DLD1 (cell line): ENCODE measurements around the gene MID1IP1.

Source experiments
- in situ Hi-C: cut with HindIII; loops from 2 replicates; pipeline ENCODE4 v1.10.0; 2017; ENCODE audit warnings: low sequenced_read_pairs

The MID1IP1 gene, protein sequence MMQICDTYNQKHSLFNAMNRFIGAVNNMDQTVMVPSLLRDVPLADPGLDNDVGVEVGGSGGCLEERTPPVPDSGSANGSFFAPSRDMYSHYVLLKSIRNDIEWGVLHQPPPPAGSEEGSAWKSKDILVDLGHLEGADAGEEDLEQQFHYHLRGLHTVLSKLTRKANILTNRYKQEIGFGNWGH

DNA sequence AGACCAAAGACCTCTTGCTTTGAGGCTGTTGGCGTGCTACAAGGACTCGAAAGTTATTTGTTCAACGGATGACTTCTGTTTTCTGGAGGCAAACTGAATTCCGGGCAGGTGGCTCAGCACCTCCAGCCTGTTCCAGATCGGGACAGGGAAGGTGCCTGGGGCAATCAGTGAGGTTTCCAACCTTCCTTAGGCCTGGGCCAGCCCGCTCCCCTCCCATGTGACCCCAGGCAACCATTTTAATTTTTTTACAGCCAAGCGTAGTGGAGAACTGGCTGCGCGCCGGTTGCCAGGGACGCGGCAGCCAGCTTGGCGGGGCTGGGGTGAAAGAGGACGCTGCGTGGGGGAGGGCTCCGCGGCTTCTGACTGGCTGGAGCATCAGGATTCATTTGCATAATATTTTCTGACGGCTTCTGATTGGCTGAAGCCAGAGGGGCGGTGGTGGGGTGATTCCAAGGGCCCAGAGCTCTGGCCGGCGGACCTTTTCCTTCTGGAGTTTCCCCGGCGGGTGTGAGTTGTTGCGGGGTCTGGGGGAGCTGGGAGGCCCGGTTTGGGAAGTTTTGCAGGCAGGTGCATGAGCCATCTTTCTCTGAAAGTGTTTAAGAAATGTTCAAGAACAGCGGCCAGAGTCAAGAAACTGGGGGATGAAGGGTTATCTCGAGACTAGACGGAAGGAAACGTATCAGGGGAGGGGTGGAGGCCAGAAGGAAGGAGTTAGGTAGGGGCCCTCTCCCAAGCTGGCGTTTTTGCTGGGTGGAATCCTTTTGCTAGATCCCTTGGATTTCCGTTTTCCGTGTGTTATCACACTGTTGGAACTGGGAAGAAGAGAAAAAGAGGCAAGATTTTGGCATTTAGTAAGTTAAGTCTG, at the start of gene MID1IP1:
Gene MID1IP1, plus strand, starts transcription at position 479 of the 865 bp plus-strand sequence. CDS start 3,488 bp downstream, outside the sequence.
- in situ Hi-C loops, result no loop called here

DNA sequence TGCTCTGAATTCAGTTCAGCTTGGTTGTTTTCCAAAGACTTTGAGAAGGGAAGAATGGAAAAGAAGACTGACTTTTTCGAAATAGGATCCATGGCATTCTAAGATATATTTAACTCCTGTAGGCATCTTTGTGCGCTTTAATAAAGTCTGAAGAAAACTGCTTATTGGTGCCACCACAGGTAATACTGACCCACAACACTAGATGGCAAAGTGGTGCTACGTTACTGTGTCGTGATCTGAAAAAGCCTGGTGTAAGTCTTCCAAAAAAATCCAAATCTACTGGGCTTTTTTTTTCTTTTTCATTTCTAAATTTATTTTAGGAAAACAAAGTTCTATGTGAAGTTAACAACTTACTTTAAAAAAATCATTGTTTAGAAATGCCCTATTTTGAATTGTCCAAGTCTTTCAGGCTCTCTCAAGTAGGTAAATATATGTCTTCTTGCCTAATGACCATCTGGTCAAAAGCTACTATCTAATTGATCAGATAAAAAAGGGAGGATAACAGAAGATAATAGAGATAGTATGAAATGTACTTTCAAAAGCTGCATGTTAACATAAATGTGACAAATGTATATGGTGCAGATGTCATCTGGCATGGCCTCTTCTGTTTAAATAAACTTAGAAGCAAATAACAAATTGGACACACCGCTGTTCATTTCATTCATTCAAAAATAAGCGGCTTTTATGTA, 47.0 kb upstream of the MID1IP1 start:
- in situ Hi-C loops, result no loop called here

DNA sequence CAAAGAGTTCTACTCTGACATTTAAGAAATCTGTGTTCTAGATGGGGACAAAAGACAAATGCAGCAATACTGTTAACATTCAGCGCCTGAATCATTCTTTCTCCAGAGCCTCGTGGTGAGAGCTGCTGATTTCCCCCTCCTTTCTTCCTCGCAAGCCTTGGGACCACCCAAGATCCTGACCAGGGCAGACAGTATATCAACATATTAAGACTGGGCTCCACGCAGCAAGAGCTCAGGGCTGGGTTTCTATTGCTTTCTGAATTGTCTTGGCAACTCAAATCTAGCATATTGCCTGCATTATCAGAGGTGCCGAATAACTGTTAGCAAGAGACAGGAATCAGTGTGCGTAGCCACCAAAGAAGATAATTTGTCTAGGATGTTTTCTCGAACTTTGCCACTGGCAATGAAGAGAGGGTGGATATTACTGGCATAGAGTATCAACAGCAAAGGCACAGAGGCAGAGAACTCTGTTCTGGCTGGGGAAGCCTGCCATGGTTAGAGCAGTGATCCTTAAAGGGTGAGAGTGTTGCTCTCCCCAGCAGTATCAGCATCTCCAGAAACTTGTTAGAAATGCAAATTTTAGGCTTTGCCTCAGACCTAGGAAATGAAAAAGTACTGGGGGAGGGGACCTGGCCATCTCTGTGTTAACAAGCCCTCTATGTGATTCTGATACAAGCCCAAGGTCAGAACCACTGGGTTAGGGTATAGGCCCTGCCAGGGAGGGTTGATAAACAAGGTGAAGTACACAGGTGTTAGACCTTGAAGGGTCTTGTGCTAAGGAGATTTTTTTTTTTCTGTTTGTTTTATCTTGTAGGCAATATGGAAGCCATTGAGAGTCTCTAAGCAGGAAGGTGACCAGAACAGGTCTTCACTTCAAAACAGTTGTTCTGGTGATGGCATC, 46.2 kb upstream of the MID1IP1 start:
- in situ Hi-C loops, result no loop called here

DNA sequence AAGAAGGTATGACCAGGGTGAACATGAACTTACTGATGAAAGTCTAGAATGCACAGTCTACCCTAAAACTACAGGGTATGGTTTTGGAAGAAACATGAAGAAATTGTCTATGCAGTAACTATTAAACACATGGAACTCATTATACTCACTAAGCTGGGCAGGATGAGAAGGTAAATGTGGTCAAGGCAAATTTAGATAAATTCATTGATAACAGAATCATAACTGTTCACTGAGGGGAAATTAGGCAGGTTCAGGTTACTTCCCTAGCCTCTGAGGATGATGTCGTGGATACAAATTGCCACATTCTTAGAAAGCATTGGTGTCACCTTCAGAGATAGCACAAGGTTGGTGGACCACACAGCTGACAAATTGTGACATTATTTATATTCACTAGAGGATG, 40.4 kb upstream of the MID1IP1 start:
- in situ Hi-C loops, result no loop called here

DNA sequence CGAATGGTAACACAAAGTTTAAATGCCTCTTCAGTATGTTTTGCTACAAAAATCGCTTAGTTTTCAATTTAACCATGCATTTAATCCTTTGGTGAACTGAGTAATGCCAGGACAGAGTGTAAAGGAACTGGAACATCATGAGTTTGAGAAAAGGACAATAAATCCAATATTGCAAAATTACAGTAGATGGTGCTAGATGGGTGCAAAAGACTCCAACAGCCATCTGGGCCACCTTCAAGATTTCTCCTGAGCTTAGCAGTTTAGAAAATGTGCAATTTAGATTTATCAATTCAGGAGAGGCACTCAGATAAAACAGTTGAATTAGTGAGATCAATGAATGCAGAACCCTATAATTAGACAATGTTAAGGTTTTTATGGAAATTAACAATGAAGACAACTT, 33.2 kb upstream of the MID1IP1 start:
- in situ Hi-C loops, result no loop called here

DNA sequence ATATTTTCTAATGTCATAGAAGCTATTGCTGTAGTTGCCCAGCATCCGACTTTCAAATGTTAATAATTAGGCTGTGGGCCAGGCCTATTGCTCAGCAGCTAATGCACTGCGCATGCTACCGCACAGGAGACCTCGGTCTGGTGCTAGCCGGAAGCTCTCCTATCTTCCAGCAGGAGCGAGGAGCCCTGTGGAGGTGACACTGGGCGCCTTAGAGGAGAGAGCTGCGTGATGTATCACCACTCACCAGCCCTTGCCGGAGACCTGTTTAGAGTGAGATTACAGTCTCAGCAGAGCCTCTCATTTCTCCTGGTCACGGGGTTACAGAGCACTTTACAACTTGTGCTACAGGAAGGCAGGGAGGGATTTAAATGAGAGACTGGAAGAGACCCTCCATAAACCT, 31.1 kb upstream of the MID1IP1 start:
- in situ Hi-C loops, result no loop called here

DNA sequence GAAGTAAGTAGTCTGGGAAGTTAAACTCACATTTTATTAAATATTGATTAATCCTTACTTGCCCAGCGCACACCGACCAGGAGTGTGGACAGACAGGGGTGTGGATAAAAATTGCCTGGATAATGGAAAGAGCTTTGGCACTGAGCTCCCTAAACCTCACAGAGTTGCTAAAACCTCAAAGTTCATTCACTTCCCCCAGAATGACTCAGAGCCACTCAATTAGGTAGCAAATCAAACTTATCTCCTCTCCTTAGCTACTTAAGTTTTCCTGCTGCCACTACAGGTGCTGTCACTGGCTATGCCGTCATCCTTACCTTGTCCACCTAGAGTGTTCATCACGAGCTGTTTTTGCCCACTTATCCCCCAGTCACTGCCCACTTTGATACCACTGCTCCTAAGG, 27.0 kb upstream of the MID1IP1 start:
- in situ Hi-C loops, result no loop called here

DNA sequence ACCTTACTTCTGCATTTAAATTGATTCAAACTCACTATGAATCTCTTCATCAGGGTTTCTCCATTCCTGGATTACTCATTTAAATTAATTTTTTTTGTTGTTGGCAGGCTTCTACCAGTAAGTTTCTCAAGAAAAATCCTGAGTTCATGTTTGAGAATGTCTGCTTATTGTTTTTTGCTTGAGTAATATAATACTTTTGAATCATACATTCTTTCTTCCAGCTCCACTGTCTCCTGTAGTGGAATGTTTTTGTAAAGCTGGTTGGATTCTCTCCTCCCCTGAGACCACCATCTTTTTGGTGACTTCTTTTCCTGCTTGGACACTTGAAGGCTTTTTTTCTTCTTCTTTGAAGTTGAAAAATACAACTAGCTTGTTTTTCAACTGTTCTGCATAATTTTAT, 4.3 kb upstream of the MID1IP1 start:
- in situ Hi-C loops, result no loop called here

DNA sequence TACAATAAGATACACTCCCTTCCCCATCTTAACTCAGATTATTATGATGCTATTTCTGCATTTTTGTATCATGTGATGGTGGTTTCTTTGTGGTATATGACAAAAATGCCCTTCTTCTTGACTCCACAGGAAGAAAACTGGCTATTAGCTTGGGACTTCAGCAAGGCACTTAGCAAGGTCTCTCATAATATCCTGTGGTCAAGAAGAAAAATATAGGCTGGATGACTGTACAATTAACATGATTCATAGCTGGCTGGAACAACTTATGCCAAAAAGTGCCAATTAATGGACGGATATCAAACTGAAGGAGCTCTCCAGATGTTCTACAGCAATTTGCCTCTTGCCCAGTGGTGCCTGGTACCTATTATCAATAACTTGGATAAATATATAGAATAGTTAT, 2.3 kb upstream of the MID1IP1 start:
- in situ Hi-C loops, result no loop called here

DNA sequence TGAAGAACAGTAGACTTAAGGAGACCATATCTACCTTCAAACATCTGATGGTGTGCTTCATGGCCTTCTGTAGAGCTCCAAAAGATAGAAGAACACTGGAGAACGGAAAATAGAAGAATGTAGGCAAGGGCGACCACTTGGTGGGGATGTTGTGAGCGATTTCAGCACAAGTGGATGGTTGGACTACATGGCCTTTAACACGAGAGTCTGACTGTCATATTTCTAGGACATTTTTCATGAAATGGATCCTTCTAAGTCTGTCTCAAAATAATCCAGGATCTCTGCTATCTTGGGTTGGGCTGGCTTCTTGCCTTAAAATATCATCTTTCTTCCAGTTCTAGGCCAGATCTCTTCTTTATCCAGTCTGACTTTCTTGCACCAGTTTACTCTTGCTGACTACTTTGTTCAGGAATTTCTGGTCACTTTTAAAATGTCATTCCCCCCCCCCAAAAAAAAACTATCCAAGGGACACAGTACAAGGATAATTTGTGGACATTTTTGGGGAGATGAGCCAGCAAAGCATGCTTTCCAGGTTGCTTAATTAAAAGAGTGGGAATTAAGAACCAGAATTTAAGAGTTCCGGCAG, 1.2 kb upstream of the MID1IP1 start:
- in situ Hi-C loops, result no loop called here

DNA sequence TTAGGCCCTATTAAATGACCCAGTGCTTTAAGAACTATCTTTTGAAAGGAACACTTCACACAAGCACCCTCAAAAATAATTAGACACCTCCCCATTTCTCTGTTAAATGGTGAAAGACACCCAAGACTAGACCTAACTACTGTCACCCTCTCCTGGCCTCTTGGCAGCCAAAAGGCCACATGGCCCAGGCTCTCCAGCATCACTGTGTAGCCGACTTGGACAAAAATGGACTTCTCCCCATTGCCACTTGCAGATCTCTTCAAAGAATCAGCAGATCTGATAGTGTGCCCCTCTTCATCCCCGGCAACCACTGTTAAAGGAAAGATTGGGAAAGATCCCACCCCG, 2.0 kb downstream of the MID1IP1 start:
- in situ Hi-C loops, result no loop called here

DNA sequence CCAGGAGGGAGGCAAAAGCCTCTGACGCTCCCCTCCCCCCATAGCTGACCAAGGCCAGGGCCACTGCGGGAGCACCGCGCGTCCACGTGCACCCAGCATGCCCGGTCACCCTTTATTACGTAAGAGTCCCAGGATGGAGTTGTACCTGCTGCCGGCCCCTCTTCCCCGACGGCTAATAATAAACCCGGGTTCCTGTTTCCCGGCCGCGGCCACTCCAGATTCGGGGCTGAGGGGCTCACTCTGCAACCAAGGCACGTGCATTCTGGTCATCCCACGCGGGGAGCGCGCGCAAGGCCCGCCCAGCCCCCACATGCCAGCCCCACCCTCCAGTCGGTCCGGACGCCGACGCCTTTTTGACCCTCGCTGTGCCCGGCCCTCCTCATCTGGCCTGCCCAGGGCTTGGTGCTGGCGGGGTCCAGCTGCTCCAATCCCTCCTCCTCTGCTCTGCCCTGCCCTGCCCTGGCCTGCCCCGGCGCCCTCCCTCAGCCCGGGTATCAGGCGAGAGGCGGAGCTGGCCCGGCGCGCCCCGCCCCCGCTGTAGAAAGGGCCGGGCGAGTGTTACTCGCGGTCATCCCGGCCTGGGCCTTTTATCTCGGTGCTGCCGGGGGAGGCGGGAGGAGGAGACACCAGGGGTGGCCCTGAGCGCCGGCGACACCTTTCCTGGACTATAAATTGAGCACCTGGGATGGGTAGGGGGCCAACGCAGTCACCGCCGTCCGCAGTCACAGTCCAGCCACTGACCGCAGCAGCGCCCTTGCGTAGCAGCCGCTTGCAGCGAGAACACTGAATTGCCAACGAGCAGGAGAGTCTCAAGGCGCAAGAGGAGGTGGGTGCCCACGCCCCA, 2.6 kb downstream of the MID1IP1 start:
- in situ Hi-C loops, result no loop called here

DNA sequence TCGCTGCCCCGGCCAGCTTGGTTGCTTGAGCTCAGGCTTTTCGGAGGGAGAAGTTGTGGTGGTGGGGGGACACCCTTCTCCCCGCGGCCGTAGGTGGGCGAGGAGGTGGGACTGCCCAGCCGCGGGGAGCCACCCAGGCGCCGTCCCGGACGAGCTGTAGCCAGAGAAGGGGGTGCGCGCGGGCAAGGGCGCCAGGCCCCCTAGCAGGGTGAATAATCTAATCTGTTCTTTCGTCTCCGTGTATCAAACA, 3.1 kb downstream of the MID1IP1 start:
- in situ Hi-C loops, result no loop called here

DNA sequence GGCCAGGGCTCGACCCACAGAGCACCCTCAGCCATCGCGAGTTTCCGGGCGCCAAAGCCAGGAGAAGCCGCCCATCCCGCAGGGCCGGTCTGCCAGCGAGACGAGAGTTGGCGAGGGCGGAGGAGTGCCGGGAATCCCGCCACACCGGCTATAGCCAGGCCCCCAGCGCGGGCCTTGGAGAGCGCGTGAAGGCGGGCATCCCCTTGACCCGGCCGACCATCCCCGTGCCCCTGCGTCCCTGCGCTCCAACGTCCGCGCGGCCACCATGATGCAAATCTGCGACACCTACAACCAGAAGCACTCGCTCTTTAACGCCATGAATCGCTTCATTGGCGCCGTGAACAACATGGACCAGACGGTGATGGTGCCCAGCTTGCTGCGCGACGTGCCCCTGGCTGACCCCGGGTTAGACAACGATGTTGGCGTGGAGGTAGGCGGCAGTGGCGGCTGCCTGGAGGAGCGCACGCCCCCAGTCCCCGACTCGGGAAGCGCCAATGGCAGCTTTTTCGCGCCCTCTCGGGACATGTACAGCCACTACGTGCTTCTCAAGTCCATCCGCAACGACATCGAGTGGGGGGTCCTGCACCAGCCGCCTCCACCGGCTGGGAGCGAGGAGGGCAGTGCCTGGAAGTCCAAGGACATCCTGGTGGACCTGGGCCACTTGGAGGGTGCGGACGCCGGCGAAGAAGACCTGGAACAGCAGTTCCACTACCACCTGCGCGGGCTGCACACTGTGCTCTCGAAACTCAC, 3.6 kb downstream of the MID1IP1 start:
- in situ Hi-C loops, result no loop called here

DNA sequence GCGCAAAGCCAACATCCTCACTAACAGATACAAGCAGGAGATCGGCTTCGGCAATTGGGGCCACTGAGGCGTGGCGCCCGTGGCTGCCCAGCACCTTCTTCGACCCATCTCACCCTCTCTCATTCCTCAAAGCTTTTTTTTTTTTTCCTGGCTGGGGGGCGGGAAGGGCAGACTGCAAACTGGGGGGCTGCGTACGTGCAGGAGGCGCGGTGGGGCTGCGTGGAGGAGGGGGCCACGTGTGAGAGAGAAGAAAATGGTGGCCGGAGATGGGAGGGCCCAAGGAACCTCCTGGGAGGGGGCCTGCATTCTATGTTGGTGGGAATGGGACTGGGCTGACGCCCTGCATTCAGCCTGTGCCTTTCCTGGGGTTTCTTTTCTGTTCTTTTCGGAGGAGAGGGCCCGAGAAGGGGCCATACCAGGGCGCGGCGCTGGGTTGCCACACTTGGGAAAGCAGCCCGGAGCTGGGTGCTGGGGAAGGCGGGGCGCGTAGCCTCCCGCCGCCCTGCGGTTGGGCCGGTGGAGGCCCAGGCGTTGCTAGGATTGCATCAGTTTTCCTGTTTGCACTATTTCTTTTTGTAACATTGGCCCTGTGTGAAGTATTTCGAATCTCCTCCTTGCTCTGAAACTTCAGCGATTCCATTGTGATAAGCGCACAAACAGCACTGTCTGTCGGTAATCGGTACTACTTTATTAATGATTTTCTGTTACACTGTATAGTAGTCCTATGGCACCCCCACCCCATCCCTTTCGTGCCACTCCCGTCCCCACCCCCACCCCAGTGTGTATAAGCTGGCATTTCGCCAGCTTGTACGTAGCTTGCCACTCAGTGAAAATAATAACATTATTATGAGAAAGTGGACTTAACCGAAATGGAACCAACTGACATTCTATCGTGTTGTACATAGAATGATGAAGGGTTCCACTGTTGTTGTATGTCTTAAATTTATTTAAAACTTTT, 4.5 kb downstream of the MID1IP1 start:
- in situ Hi-C loops, result no loop called here

DNA sequence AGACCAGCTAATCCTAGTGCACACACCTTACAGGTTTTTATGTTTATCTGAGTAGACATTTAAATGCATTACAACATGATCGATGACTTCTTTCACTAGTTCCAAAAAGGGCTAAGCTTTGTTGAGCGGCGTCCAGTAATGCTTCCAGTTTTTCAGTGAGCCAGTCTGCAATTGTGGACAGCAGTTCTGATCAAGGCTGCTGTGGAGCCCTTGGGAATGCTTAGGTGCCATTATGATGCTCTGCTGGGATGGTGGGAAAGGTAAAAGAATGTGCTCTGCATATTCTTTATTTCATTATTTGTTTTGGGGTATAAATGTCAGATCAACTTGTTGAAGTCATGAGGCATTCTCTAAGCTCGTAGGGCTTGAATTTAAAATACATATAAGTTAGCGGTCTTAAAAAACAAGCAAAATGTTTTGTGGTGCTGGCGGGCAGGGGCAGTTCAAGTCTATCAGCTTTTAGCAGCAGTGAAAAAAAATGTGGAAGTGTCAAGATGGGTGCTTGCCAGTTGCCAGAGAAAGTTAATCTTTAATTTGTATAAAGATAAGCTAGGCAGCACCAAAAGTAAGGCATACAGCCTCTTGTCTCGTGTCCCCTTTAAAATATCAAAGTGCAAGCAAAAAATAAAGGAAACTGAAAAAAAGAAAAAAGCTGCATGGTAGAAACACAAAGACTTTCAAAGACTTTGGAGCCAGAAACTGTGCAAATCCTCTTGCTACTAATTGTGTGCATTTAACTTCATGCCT, 5.8 kb downstream of the MID1IP1 start:
- in situ Hi-C loops, result no loop called here

DNA sequence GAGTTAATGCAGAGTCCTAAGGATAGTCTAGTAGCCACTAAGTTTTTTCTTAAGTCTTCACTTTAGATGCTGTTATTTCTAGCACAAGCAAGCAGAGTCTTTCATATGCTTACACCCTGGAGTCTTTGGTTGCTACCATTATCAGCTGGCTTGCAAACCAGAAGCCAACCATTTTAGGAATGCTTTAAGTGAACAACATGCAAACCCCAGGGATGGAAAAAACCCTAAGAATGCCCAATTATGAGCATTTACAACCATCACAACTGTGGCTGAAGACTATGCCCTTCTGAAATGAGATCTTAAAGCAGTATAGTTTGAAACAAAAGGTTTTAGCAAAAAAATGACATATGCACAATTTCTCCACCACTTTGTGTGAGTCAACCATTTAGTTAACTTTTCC, 6.6 kb downstream of the MID1IP1 start:
- in situ Hi-C loops, result no loop called here
